GM23338 (cell line): Measurements from ENCODE around the gene CBX6. TPM values are rescaled to one million over a fixed set of nuclear protein-coding genes. Genes with fewer than 3 reads are reported as not detected.

Source experiments
- ATAC-seq: fragments of 200-7000 bp; cut with Tn5 transposase; 3 replicates; pipeline ENCODE4 v1.9.1; 2020
- DNase-seq: peaks from one replicate; pipeline ENCODE4 v3.0.0-alpha.2; 2015; ENCODE audit warnings: low spot score
- H2AFZ ChIP-seq: fragments of 200-600 bp; sonication (generic); 2 replicates; pipeline ENCODE4 v1.8.0; 2016; ENCODE audit warnings: antibody characterized with exemption, mild to moderate bottlenecking, moderate library complexity
- H3F3A ChIP-seq: fragments of 200-600 bp; sonication (generic); replicated peaks from 2 replicates; pipeline ENCODE4 v1.8.0; 2017; ENCODE audit warnings: antibody characterized with exemption, mixed run types, low read depth
- H3K27ac ChIP-seq: fragments of 200-600 bp; sonication (generic); 2 replicates; pipeline ENCODE4 v1.6.1; 2016; ENCODE audit warnings: low read depth
- H3K27me3 ChIP-seq: fragments of 200-600 bp; sonication (generic); 2 replicates; pipeline ENCODE4 v1.8.0; 2016; ENCODE audit warnings: mild to moderate bottlenecking, mixed run types, moderate library complexity; ENCODE audit not compliant: insufficient read depth
- H3K36me3 ChIP-seq: fragments of 200-600 bp; sonication (generic); 2 replicates; pipeline ENCODE4 v1.8.0; 2016; ENCODE audit warnings: mild to moderate bottlenecking; ENCODE audit not compliant: insufficient read depth
- H3K4me1 ChIP-seq: fragments of 200-600 bp; sonication (generic); 2 replicates; pipeline ENCODE4 v1.8.0; 2016; ENCODE audit warnings: mild to moderate bottlenecking, moderate library complexity; ENCODE audit not compliant: insufficient read depth
- H3K4me2 ChIP-seq: fragments of 200-600 bp; sonication (generic); 2 replicates; pipeline ENCODE4 v1.7.1; 2017; ENCODE audit warnings: mixed run types
- H3K4me3 ChIP-seq: fragments of 200-600 bp; sonication (generic); 2 replicates; pipeline ENCODE4 v1.6.1; 2016; ENCODE audit warnings: mixed run types
- H3K79me2 ChIP-seq: fragments of 200-600 bp; sonication (generic); replicated peaks from 2 replicates; pipeline ENCODE4 v1.8.0; 2017; ENCODE audit warnings: mild to moderate bottlenecking; ENCODE audit not compliant: insufficient read depth
- H3K9me2 ChIP-seq: fragments of 200-600 bp; sonication (generic); 2 replicates; pipeline ENCODE4 v1.8.0; 2017; ENCODE audit not compliant: insufficient read depth
- H4K20me1 ChIP-seq: fragments of 200-600 bp; sonication (generic); replicated peaks from 2 replicates; pipeline ENCODE4 v1.8.0; 2017; ENCODE audit warnings: mild to moderate bottlenecking; ENCODE audit not compliant: insufficient read depth
- H3K27ac Mint-ChIP-seq: 2 replicates; pipeline ENCODE4 v1.8.0; 2020; ENCODE audit warnings: inconsistent platforms, mild to moderate bottlenecking, moderate library complexity, mixed read lengths
- H3K27me3 Mint-ChIP-seq: 3 replicates; pipeline ENCODE4 v1.8.0; 2022; ENCODE audit warnings: low read depth, mild to moderate bottlenecking, moderate library complexity, mixed read lengths, inconsistent platforms; ENCODE audit not compliant: insufficient read depth, poor library complexity
- H3K36me3 Mint-ChIP-seq: 3 replicates; pipeline ENCODE4 v1.8.0; 2021; ENCODE audit warnings: low read depth, mild to moderate bottlenecking, inconsistent platforms, moderate library complexity, mixed read lengths
- H3K4me1 Mint-ChIP-seq: 3 replicates; pipeline ENCODE4 v1.8.0; 2020; ENCODE audit warnings: mild to moderate bottlenecking, inconsistent platforms, mixed read lengths
- H3K4me3 Mint-ChIP-seq: 3 replicates; pipeline ENCODE4 v1.8.0; 2021; ENCODE audit warnings: moderate library complexity, mild to moderate bottlenecking, inconsistent platforms, mixed read lengths
- H3K9me3 Mint-ChIP-seq: 3 replicates; pipeline ENCODE4 v1.8.0; 2020; ENCODE audit warnings: moderate library complexity, mild to moderate bottlenecking, inconsistent platforms, mixed read lengths
- CTCF ChIP-seq, 2 experiments: fragments of 200-600 bp in 1 of 2; sonication (generic) in 1 of 2; conservative IDR thresholded peaks; 2 replicates each; pipeline versions ENCODE4 v1.5.1 to v1.6.1; 2016 to 2017; ENCODE audit warnings: antibody characterized with exemption in 2 of 2, low read depth in 2 of 2, mild to moderate bottlenecking in 2 of 2, moderate library complexity in 1 of 2
- ETS1 ChIP-seq: IDR thresholded peaks from 2 replicates; pipeline ENCODE4 v1.6.1; 2016; ENCODE audit warnings: antibody characterized with exemption
- EZH2 ChIP-seq: fragments of 200-600 bp; sonication (generic); IDR thresholded peaks from one replicate; pipeline ENCODE4 v1.8.0; 2017; ENCODE audit warnings: antibody characterized with exemption, mild to moderate bottlenecking, low read depth; ENCODE audit not compliant: unreplicated experiment
- EZH2phosphoT487 ChIP-seq: fragments of 200-600 bp; sonication (generic); IDR thresholded peaks from one replicate; pipeline ENCODE4 v1.8.1; 2018; ENCODE audit warnings: antibody characterized with exemption; ENCODE audit not compliant: unreplicated experiment
- JUNB ChIP-seq: IDR thresholded peaks from one replicate; pipeline ENCODE4 v1.6.1; 2016; ENCODE audit warnings: antibody characterized with exemption; ENCODE audit not compliant: unreplicated experiment
- NANOG ChIP-seq: IDR thresholded peaks from 2 replicates; pipeline ENCODE4 v1.6.1; 2016; ENCODE audit warnings: antibody characterized with exemption, borderline replicate concordance
- POLR2AphosphoS5 ChIP-seq: IDR thresholded peaks from 2 replicates; pipeline ENCODE4 v1.6.1; 2016; ENCODE audit warnings: antibody characterized with exemption, low read depth
- REST ChIP-seq: IDR thresholded peaks from one replicate; pipeline ENCODE4 v1.6.1; 2018; ENCODE audit warnings: antibody characterized with exemption; ENCODE audit not compliant: unreplicated experiment
- STAT1 ChIP-seq: IDR thresholded peaks from one replicate; pipeline ENCODE4 v1.6.1; 2016; ENCODE audit warnings: antibody characterized with exemption; ENCODE audit not compliant: unreplicated experiment
- ZNF114 ChIP-seq: fragments of 250-450 bp; sonication (Bioruptor Pico); IDR thresholded peaks from 2 replicates; pipeline ENCODE4 v1.5.0; 2020; ENCODE audit warnings: mild to moderate bottlenecking, moderate library complexity
- ZNF331 ChIP-seq: fragments of 250-450 bp; sonication (Bioruptor Pico); IDR thresholded peaks from 2 replicates; pipeline ENCODE4 v1.5.0; 2020; ENCODE audit warnings: low read depth, mild to moderate bottlenecking, moderate library complexity
- ZNF462 ChIP-seq: fragments of 250-450 bp; sonication (Bioruptor Pico); IDR thresholded peaks from 2 replicates; pipeline ENCODE4 v1.5.0; 2020; ENCODE audit warnings: mild to moderate bottlenecking, moderate library complexity
- polyA plus RNA-seq: library from polyadenylated mRNA; unstranded; fragments of >200 nt; fragmentation: Nextera tagmentation; extraction: Ambion mirVana; gene quantifications from 2 replicates; pipeline ENCODE4 v1.2.1, GENCODE V29; 2016
- total RNA-seq: library from RNA; depleted of rRNA; stranded (reverse); fragments of >200 nt; shearing (Covaris generic); gene quantifications from 2 replicates; pipeline ENCODE4 v1.2.3, GENCODE V29; 2014

The CBX6 gene
- total and polyA plus RNA-seq, 2 experiments from 2014 or later, result 18.5 to 23.0 TPM

- Histone ChIP-seq H4K20me1 (no peaks in the 10 kb centered on the region; the same call in 1 of the 2 replicates), H3K79me2 (no peaks in the 10 kb centered on the region), H3F3A (no peaks in the 10 kb centered on the region), H3K36me3 (no peaks in the 10 kb centered on the region), H3K27ac (no peak overlapping the region), H2AFZ (no peak overlapping the region), H3K4me1 (no peaks in the 10 kb centered on the region), H3K9me2 (no peaks in the 10 kb centered on the region), H3K27me3 (no peaks in the 10 kb centered on the region), H3K4me3 (no peak overlapping the region), H3K4me2 (no peak overlapping the region)
- Mint-ChIP-seq H3K27ac (no peak overlapping the region), H3K4me1 (no peaks in the 10 kb centered on the region; the same call in 1 of the 3 replicates), H3K9me3 (no peaks in the 10 kb centered on the region), H3K36me3 (no peaks in the 10 kb centered on the region), H3K4me3 (no peak overlapping the region), H3K27me3 (peaks cover 17% of the 10 kb centered on the region)
- TF ChIP-seq ZNF331, result no peak
- no peak for TF ChIP-seq EZH2phosphoT487
- no peak for TF ChIP-seq POLR2AphosphoS5
- TF ChIP-seq STAT1, result no peak
- no peak for TF ChIP-seq NANOG
- no peak for TF ChIP-seq ZNF114
- TF ChIP-seq CTCF (conservative IDR thresholded peaks at IDR 0.05; ENCODE audit: low read depth in 2 of 2), result no peak
- no peak for TF ChIP-seq JUNB
- no peak for TF ChIP-seq ZNF462 (CRISPR knock-in tag)
- TF ChIP-seq REST, result no peak
- TF ChIP-seq EZH2, result no peak
- no peak for TF ChIP-seq ETS1
- ATAC-seq (no peak), DNase-seq (no peak)
Measured at GRCh38 chr22:38823637-38824036, 48.4 kb downstream of the CBX6 start.
